SK-N-MC (cell line): ENCODE results near the gene TMEM269.

Experiments used
- EZH2 ChIP-seq: fragments of 200-600 bp; sonication (generic); IDR thresholded peaks from one replicate; pipeline ENCODE4 v1.6.1; 2017; ENCODE audit warnings: antibody characterized with exemption
- POLR2AphosphoS5 ChIP-seq: IDR thresholded peaks from 2 replicates; pipeline ENCODE4 v1.6.1; 2012; ENCODE audit warnings: mild to moderate bottlenecking, low read depth, low read length, borderline replicate concordance

GRCh38 chr1:42736571-42737200 lies 48.1 kb upstream of the TMEM269 start:
- TF ChIP-seq EZH2 (no peak), POLR2AphosphoS5 (no peak)
